Endothelial cell of umbilical vein (primary cell): ENCODE data around the gene IRF2BPL. TPM values are rescaled to one million over a fixed set of nuclear protein-coding genes. Genes with fewer than 3 reads are reported as not detected.

Experiments
- BruUV-seq: library from RNA; stranded (reverse); fragments of 400-500 nt; replicated peaks from 2 replicates; lab custom pipeline; 2021; lab: Mats Ljungman, UMichigan
- CTCF ChIA-PET: fragments of 300-600, 350-600 bp; sonication (Branson Sonifier 250); formaldehyde crosslinking; loops from one replicate; lab custom pipeline; 2021; ENCODE audit warnings: antibody characterized with exemption, inconsistent platforms; lab: Charles Lee
- POLR2A ChIA-PET: fragments of 300-600, 350-600 bp; sonication (Branson Sonifier 250); formaldehyde crosslinking; loops from one replicate; lab custom pipeline; 2021; ENCODE audit warnings: antibody characterized with exemption, inconsistent platforms; lab: Charles Lee
- DNase-seq: peaks from one replicate; pipeline ENCODE4 v3.0.0-alpha.2; 2011; ENCODE audit warnings: low read depth, low spot score
- FAIRE-seq: peaks from 2 replicates; lab custom pipeline; 2011; peaks lifted over from hg19 to GRCh38; lab: Jason Lieb, UNC
- H2AFZ ChIP-seq: 2 replicates; pipeline ENCODE4 v1.6.0; 2012; ENCODE audit warnings: low read depth, low read length, control low read depth, inconsistent platforms
- H3K27ac ChIP-seq: 2 replicates; pipeline ENCODE4 v1.5.1; 2011; ENCODE audit warnings: low read depth, mild to moderate bottlenecking, control low read depth, low read length, moderate library complexity; ENCODE audit not compliant: insufficient read depth
- H3K27me3 ChIP-seq, 2 experiments: 2 replicates each; pipeline versions ENCODE4 v1.6.0 to v1.6.1; 2011; ENCODE audit warnings: low read length in 2 of 2, mixed read lengths in 1 of 2; ENCODE audit not compliant: control insufficient read depth in 2 of 2, insufficient read depth in 2 of 2
- H3K36me3 ChIP-seq, 2 experiments: 2 replicates in 1 of 2; 3 replicates in 1 of 2; pipeline ENCODE4 v1.5.1; 2011; ENCODE audit warnings: low read length in 2 of 2, mild to moderate bottlenecking in 1 of 2, moderate library complexity in 1 of 2; ENCODE audit not compliant: control insufficient read depth in 2 of 2, insufficient read depth in 2 of 2; ENCODE audit errors: extremely low read depth in 1 of 2
- H3K4me1 ChIP-seq: 3 replicates; pipeline ENCODE4 v1.5.1; 2011; ENCODE audit warnings: mild to moderate bottlenecking, low read length; ENCODE audit not compliant: control insufficient read depth, insufficient read depth; ENCODE audit errors: extremely low read depth
- H3K4me2 ChIP-seq: 2 replicates; pipeline ENCODE4 v1.6.1; 2011; ENCODE audit warnings: low read length, control low read depth, mixed read lengths; ENCODE audit not compliant: insufficient read depth
- H3K4me3 ChIP-seq, 3 experiments: fragments of 200-600 bp in 1 of 3; sonication (generic), shearing (Covaris generic) in 1 of 3; replicated peaks in 1 of 3; 2 replicates each; pipeline ENCODE4 v1.5.1; 2011 to 2016; ENCODE audit warnings: control low read depth in 3 of 3, low read length in 3 of 3, mild to moderate bottlenecking in 2 of 3, inconsistent platforms in 1 of 3, low read depth in 1 of 3, moderate library complexity in 1 of 3; ENCODE audit not compliant: insufficient read depth in 1 of 3
- H3K79me2 ChIP-seq: 2 replicates; pipeline ENCODE4 v1.6.0; 2012; ENCODE audit warnings: low read length, inconsistent platforms; ENCODE audit not compliant: control insufficient read depth, insufficient read depth
- H3K9ac ChIP-seq: replicated peaks from 2 replicates; pipeline ENCODE3; 2011; ENCODE audit warnings: low read length, control low read depth; ENCODE audit not compliant: insufficient read depth; ENCODE audit errors: extremely low read depth
- H3K9me1 ChIP-seq: replicated peaks from 3 replicates; pipeline ENCODE4 v1.6.0; 2011; ENCODE audit warnings: mild to moderate bottlenecking, low read length; ENCODE audit not compliant: control insufficient read depth, insufficient read depth; ENCODE audit errors: extremely low read depth
- H3K9me3 ChIP-seq: replicated peaks from 2 replicates; pipeline ENCODE4 v1.5.1; 2012; ENCODE audit warnings: low read length, inconsistent platforms; ENCODE audit not compliant: control insufficient read depth, insufficient read depth
- H4K20me1 ChIP-seq: replicated peaks from 2 replicates; pipeline ENCODE3; 2011; ENCODE audit warnings: mild to moderate bottlenecking, low read length; ENCODE audit not compliant: control insufficient read depth, insufficient read depth; ENCODE audit errors: extremely low read depth
- CTCF ChIP-seq, 2 donors: IDR thresholded peaks; 1 replicate in 1 of 2; 2 replicates in 1 of 2; pipeline ENCODE4 v1.5.1; 2011; ENCODE audit warnings: low read length in 2 of 2, mild to moderate bottlenecking in 2 of 2, moderate library complexity in 2 of 2, control low read depth in 1 of 2, inconsistent platforms in 1 of 2, low read depth in 1 of 2; ENCODE audit not compliant: insufficient read depth in 1 of 2; ENCODE audit errors: extremely low read depth in 1 of 2
- EZH2 ChIP-seq: IDR thresholded peaks from 2 replicates; pipeline ENCODE4 v1.6.1; 2012; ENCODE audit warnings: borderline replicate concordance, low read depth, mild to moderate bottlenecking, moderate library complexity, low read length, inconsistent platforms; ENCODE audit not compliant: severe bottlenecking
- MAX ChIP-seq: IDR thresholded peaks from 2 replicates; pipeline ENCODE4 v1.6.1; 2011; ENCODE audit not compliant: insufficient read depth, insufficient read length
- MYC ChIP-seq: IDR thresholded peaks from one replicate; pipeline ENCODE4 v1.6.1; 2011; ENCODE audit warnings: mild to moderate bottlenecking, low read depth, low read length
- POLR2AphosphoS5 ChIP-seq: IDR thresholded peaks from 2 replicates; pipeline ENCODE4 v1.6.1; 2012; ENCODE audit warnings: low read depth, mild to moderate bottlenecking, control low read depth, low read length, moderate library complexity; ENCODE audit not compliant: insufficient read depth
- dilution Hi-C: fragments of 300-500 bp; cut with MboI; formaldehyde crosslinking; loops from one replicate; pipeline ENCODE4 v1.15.0; 2019; ENCODE audit warnings: low sequenced_read_pairs; ENCODE audit not compliant: extremely low pct_ligation_motif_present
- intact Hi-C: fragments of 100-400 bp; cut with micrococcal nuclease; formaldehyde crosslinking; loops from one replicate; pipeline ENCODE4 v1.10.0; 2022
- polyA plus RNA-seq, 4 experiments: library from polyadenylated mRNA; depleted of rRNA in 3 of 4; stranded (reverse) in 3 of 4; unstranded in 1 of 4; fragments of >200 nt; gene quantifications; 2 replicates each; pipeline versions ENCODE4 v1.2.1 to v1.2.3, GENCODE V29; 2011 to 2012; ENCODE audit warnings: missing spikeins in 1 of 4
- total RNA-seq: library from RNA; stranded (reverse); gene quantifications from 2 replicates; pipeline ENCODE4 v1.2.3, GENCODE V29; 2021

IRF2BPL gene
- total and polyA plus RNA-seq, 2 donors (not counting 3 experiments of a cell fraction or from before 2014, with no cell fraction given), result 9.3 to 23.3 TPM

GRCh38 chr14:77004711-77005460 is 23.6 kb downstream of the IRF2BPL start:
- POLR2A ChIA-PET, result no interaction called here
- H3K4me1 ChIP-seq, result peaks cover 3% of the 10 kb centered on the region
- H2AFZ ChIP-seq, result no peak overlapping the region
- H3K79me2 ChIP-seq, result no peaks in the 10 kb centered on the region
- TF ChIP-seq MAX (no peak), MYC (no peak), POLR2AphosphoS5 (no peak), EZH2 (no peak), CTCF (IDR thresholded peaks at IDR 0.05; ENCODE audit: extremely low read depth in 1 of 2, insufficient read depth in 1 of 2, low read depth in 1 of 2, low read length in 2 of 2) (no peak)
- H3K9ac ChIP-seq, result no peak overlapping the region
- no peak for FAIRE-seq
- no peaks in the 10 kb centered on the region for H3K9me3 ChIP-seq
- intact Hi-C loops, result no loop called here
- no peak overlapping the region for H3K27ac ChIP-seq
- CTCF ChIA-PET, result interaction anchor here (1.3 kb wide), 1 partner anchor 91 kb away, joined by 3 read pairs; no protein-coding TSS in a partner anchor
- BruUV-seq, result no TSS peak
- H3K27me3 ChIP-seq, result no peaks in the 10 kb centered on the region
- H3K4me3 ChIP-seq, result no peak overlapping the region
- no peaks in the 10 kb centered on the region for H3K36me3 ChIP-seq
- DNase-seq, result no peak
- no peaks in the 10 kb centered on the region for H4K20me1 ChIP-seq
- no peak overlapping the region for H3K4me2 ChIP-seq
- H3K9me1 ChIP-seq, result no peaks in the 10 kb centered on the region
- dilution Hi-C loops, result no loop called here
